ENCODE results near the gene GUSB.

Gene GUSB

DNA sequence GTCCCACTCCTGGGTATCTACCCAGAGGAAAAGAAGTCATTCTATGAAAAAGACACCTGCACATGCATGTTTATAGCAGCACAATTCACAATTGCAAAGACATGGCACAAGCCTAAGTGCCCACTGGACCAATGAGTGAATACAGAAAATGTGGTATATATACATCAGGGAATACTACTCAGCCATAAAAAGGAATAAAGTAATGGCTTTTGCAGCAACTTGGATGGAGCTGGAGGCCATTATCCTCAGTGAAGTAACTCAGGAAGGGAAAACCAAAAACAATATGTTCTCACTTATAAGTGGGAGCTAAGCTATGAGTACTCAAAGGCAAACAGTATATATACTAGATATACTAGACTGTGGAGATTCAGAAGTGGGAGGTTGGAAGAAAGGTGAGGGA lies 55.4 kb downstream of the GUSB start:
- no peak for DNase-seq

DNA sequence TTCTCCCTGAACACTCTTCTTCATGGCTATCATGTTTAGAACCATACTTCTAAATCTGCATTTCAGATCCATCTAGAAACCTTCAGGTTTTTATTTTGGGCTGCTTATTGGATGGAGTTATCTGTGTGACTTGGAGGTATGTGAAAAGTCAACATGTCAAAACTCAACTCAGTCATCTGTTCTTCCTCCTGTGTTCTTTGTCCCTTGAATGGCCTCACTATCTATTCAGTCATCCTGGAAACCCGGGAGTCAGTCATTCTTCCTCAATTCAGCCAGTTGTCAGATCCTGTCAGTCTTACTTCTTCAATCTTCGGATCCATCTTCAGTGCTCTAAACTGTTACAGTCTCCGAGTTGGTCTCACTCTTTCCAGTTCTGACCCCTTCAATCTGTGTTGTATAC lies 57.0 kb downstream of the GUSB start:
- DNase-seq = no peak

DNA sequence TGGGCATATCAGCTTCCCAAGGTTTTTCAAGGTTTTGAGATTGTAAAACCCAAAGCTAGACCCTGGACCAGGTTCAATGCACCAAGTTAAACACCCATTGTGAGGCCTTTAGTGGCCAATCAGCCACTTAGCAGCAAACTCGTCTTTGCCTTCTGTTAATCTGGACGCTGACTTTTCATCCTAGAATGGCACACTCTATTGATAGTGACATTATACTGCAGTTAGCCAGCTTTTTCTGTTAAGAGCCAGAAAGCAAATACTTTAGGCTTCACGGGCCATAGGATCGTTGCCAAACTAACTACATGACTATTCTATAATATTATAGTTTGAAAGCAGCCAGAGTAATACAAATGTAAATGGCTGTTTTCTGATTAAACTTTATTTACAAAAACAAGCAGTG lies 57.8 kb downstream of the GUSB start:
- no peak for DNase-seq

DNA sequence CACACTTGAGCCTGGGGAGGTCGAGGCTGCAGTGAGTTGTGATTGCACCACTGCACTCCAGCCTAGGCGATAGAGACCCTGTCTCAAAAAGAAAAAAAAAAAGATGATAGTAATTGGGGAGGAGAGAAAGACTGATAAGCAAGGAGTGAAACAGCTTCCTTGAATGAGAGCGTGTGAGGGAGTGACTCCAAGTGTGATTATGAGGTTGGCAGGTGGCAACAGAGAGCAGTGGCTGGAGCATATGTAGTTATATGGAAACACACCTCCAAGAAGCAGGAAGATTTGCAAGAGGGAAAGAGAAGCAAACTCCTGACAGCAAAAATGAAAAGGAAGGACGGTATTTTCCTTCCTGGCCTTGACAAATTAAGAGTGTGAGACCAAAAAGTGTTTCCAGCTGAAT lies 58.7 kb downstream of the GUSB start:
- DNase-seq = no peak

- DNase-seq = no peak
Observed at GRCh38 chr7:65915921-65916657, 65.9 kb downstream of the GUSB start.

DNA sequence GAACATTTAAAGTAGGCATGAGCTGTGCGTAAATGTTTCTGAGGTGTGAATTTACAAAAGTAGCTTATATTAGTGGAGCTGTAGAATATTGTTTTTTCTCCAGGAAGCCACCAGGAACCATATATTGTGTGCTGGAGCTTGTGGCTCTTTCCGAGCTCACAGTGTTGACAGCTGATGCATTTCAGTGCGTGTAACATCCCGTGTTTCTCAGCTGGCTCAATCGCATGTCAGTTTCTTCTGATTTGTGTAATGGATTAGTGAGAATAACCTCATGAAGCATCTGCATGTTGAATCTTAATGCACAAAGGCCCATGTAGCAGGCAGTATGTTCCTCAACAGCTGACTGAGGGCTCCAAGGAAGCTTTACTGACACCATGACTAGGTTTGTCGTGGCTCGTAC lies 69.8 kb downstream of the GUSB start:
- DNase-seq = no peak

All from activated CD4-positive, alpha-beta T cell treated with anti-CD3 and anti-CD28 coated beads, Interleukin-2, amount 50 U/mL, for 48 hours (primary cell).